Endothelial cell of umbilical vein (primary cell): Measurements from ENCODE around the gene KRT74. TPM values are rescaled to one million over a fixed set of nuclear protein-coding genes. Genes with fewer than 3 reads are reported as not detected.

Experiments
- BruUV-seq: library from RNA; stranded (reverse); fragments of 400-500 nt; replicated peaks from 2 replicates; lab custom pipeline; 2021; lab: Mats Ljungman, UMichigan
- CTCF ChIA-PET: fragments of 300-600, 350-600 bp; sonication (Branson Sonifier 250); formaldehyde crosslinking; loops from one replicate; lab custom pipeline; 2021; ENCODE audit warnings: antibody characterized with exemption, inconsistent platforms; lab: Charles Lee
- POLR2A ChIA-PET: fragments of 300-600, 350-600 bp; sonication (Branson Sonifier 250); formaldehyde crosslinking; loops from one replicate; lab custom pipeline; 2021; ENCODE audit warnings: antibody characterized with exemption, inconsistent platforms; lab: Charles Lee
- DNase-seq: peaks from one replicate; pipeline ENCODE4 v3.0.0-alpha.2; 2011; ENCODE audit warnings: low read depth, low spot score
- FAIRE-seq: peaks from 2 replicates; lab custom pipeline; 2011; peaks lifted over from hg19 to GRCh38; lab: Jason Lieb, UNC
- H2AFZ ChIP-seq: 2 replicates; pipeline ENCODE4 v1.6.0; 2012; ENCODE audit warnings: low read depth, low read length, control low read depth, inconsistent platforms
- H3K27ac ChIP-seq: 2 replicates; pipeline ENCODE4 v1.5.1; 2011; ENCODE audit warnings: low read depth, mild to moderate bottlenecking, control low read depth, low read length, moderate library complexity; ENCODE audit not compliant: insufficient read depth
- H3K27me3 ChIP-seq, 2 experiments: 2 replicates each; pipeline versions ENCODE4 v1.6.0 to v1.6.1; 2011; ENCODE audit warnings: low read length in 2 of 2, mixed read lengths in 1 of 2; ENCODE audit not compliant: control insufficient read depth in 2 of 2, insufficient read depth in 2 of 2
- H3K36me3 ChIP-seq, 2 experiments: 2 replicates in 1 of 2; 3 replicates in 1 of 2; pipeline ENCODE4 v1.5.1; 2011; ENCODE audit warnings: low read length in 2 of 2, mild to moderate bottlenecking in 1 of 2, moderate library complexity in 1 of 2; ENCODE audit not compliant: control insufficient read depth in 2 of 2, insufficient read depth in 2 of 2; ENCODE audit errors: extremely low read depth in 1 of 2
- H3K4me1 ChIP-seq: 3 replicates; pipeline ENCODE4 v1.5.1; 2011; ENCODE audit warnings: mild to moderate bottlenecking, low read length; ENCODE audit not compliant: control insufficient read depth, insufficient read depth; ENCODE audit errors: extremely low read depth
- H3K4me2 ChIP-seq: 2 replicates; pipeline ENCODE4 v1.6.1; 2011; ENCODE audit warnings: low read length, control low read depth, mixed read lengths; ENCODE audit not compliant: insufficient read depth
- H3K4me3 ChIP-seq, 3 experiments: fragments of 200-600 bp in 1 of 3; sonication (generic), shearing (Covaris generic) in 1 of 3; replicated peaks in 1 of 3; 2 replicates each; pipeline ENCODE4 v1.5.1; 2011 to 2016; ENCODE audit warnings: control low read depth in 3 of 3, low read length in 3 of 3, mild to moderate bottlenecking in 2 of 3, inconsistent platforms in 1 of 3, low read depth in 1 of 3, moderate library complexity in 1 of 3; ENCODE audit not compliant: insufficient read depth in 1 of 3
- H3K79me2 ChIP-seq: 2 replicates; pipeline ENCODE4 v1.6.0; 2012; ENCODE audit warnings: low read length, inconsistent platforms; ENCODE audit not compliant: control insufficient read depth, insufficient read depth
- H3K9ac ChIP-seq: replicated peaks from 2 replicates; pipeline ENCODE3; 2011; ENCODE audit warnings: low read length, control low read depth; ENCODE audit not compliant: insufficient read depth; ENCODE audit errors: extremely low read depth
- H3K9me1 ChIP-seq: replicated peaks from 3 replicates; pipeline ENCODE4 v1.6.0; 2011; ENCODE audit warnings: mild to moderate bottlenecking, low read length; ENCODE audit not compliant: control insufficient read depth, insufficient read depth; ENCODE audit errors: extremely low read depth
- H3K9me3 ChIP-seq: replicated peaks from 2 replicates; pipeline ENCODE4 v1.5.1; 2012; ENCODE audit warnings: low read length, inconsistent platforms; ENCODE audit not compliant: control insufficient read depth, insufficient read depth
- H4K20me1 ChIP-seq: replicated peaks from 2 replicates; pipeline ENCODE3; 2011; ENCODE audit warnings: mild to moderate bottlenecking, low read length; ENCODE audit not compliant: control insufficient read depth, insufficient read depth; ENCODE audit errors: extremely low read depth
- EZH2 ChIP-seq: IDR thresholded peaks from 2 replicates; pipeline ENCODE4 v1.6.1; 2012; ENCODE audit warnings: borderline replicate concordance, low read depth, mild to moderate bottlenecking, moderate library complexity, low read length, inconsistent platforms; ENCODE audit not compliant: severe bottlenecking
- FOS ChIP-seq: IDR thresholded peaks from 2 replicates; pipeline ENCODE4 v1.6.1; 2011; ENCODE audit warnings: mild to moderate bottlenecking, low read length, moderate library complexity, borderline replicate concordance; ENCODE audit not compliant: insufficient read depth
- GATA2 ChIP-seq: IDR thresholded peaks from 2 replicates; pipeline ENCODE4 v1.7.0; 2011; ENCODE audit warnings: low read depth, mild to moderate bottlenecking, moderate library complexity, mixed read lengths, low read length; ENCODE audit not compliant: insufficient read length, insufficient read depth
- JUN ChIP-seq: IDR thresholded peaks from 2 replicates; pipeline ENCODE4 v1.6.1; 2011; ENCODE audit warnings: borderline replicate concordance, low read depth; ENCODE audit not compliant: insufficient read length, insufficient read depth
- MYC ChIP-seq: IDR thresholded peaks from one replicate; pipeline ENCODE4 v1.6.1; 2011; ENCODE audit warnings: mild to moderate bottlenecking, low read depth, low read length
- POLR2A ChIP-seq: IDR thresholded peaks from 2 replicates; pipeline ENCODE4 v1.6.1; 2012; ENCODE audit warnings: low read depth, mild to moderate bottlenecking, control low read depth, low read length
- POLR2AphosphoS5 ChIP-seq: IDR thresholded peaks from 2 replicates; pipeline ENCODE4 v1.6.1; 2012; ENCODE audit warnings: low read depth, mild to moderate bottlenecking, control low read depth, low read length, moderate library complexity; ENCODE audit not compliant: insufficient read depth
- dilution Hi-C: fragments of 300-500 bp; cut with MboI; formaldehyde crosslinking; loops from one replicate; pipeline ENCODE4 v1.15.0; 2019; ENCODE audit warnings: low sequenced_read_pairs; ENCODE audit not compliant: extremely low pct_ligation_motif_present
- intact Hi-C: fragments of 100-400 bp; cut with micrococcal nuclease; formaldehyde crosslinking; loops from one replicate; pipeline ENCODE4 v1.10.0; 2022
- polyA plus RNA-seq, 4 experiments: library from polyadenylated mRNA; depleted of rRNA in 3 of 4; stranded (reverse) in 3 of 4; unstranded in 1 of 4; fragments of >200 nt; gene quantifications; 2 replicates each; pipeline versions ENCODE4 v1.2.1 to v1.2.3, GENCODE V29; 2011 to 2012; ENCODE audit warnings: missing spikeins in 1 of 4
- total RNA-seq: library from RNA; stranded (reverse); gene quantifications from 2 replicates; pipeline ENCODE4 v1.2.3, GENCODE V29; 2021
- TF ChIP-seq, protein P1 (sequence below): IDR thresholded peaks from 2 replicates; pipeline ENCODE4 v1.6.1; 2011; ENCODE audit not compliant: insufficient read depth, insufficient read length
- TF ChIP-seq, protein P2 (sequence below), 2 donors: IDR thresholded peaks; 1 replicate in 1 of 2; 2 replicates in 1 of 2; pipeline ENCODE4 v1.5.1; 2011; ENCODE audit warnings: low read length in 2 of 2, mild to moderate bottlenecking in 2 of 2, moderate library complexity in 2 of 2, control low read depth in 1 of 2, inconsistent platforms in 1 of 2, low read depth in 1 of 2; ENCODE audit not compliant: insufficient read depth in 1 of 2; ENCODE audit errors: extremely low read depth in 1 of 2

The KRT74 gene
- total and polyA plus RNA-seq, 2 donors (not counting 3 experiments of a cell fraction or from before 2014, with no cell fraction given), result not detected

DNA sequence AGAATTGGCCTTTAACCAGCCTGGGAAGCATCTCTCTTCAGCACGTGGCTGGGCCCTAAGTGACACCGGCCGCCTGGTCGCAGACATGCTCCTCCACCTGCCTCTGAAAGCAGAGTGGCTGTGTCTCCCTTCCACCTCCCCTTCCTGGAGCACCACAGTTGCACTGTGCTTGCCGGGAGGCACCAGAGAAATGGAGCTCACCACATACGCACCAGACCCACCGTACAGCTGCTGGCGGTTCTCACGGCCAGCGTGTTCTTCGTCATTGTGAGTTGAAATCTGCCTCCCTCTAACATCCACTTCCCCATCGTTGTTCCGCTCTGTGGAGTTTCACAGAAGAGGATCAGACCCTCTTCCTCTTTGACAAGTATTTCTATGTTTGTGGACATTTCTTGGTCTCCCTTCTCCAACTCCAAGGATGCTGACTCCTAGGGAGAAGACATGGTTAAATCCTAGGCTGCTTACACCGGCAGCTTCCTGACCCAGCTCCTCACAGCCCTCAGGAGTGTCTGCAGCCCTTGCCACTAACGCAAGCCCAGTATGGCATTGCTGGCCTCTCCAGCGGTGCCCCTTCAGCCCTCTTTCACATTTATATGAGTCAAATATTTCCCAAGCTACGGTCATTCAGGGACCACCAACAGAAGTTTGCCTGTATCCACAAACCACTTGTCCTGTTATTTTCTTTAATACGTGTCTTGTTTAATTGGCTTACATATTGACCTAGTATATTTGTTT lies 41.9 kb downstream of the KRT74 start:
- dilution Hi-C loops, result no loop called here
- Histone ChIP-seq H3K9me1 (no peaks in the 10 kb centered on the region), H3K4me3 (no peak overlapping the region), H3K9ac (no peak overlapping the region), H3K9me3 (no peaks in the 10 kb centered on the region), H4K20me1 (no peaks in the 10 kb centered on the region), H3K27ac (no peak overlapping the region), H3K36me3 (no peaks in the 10 kb centered on the region), H3K4me2 (no peak overlapping the region), H3K4me1 (no peaks in the 10 kb centered on the region), H3K79me2 (no peaks in the 10 kb centered on the region), H3K27me3 (no peaks in the 10 kb centered on the region), H2AFZ (no peak overlapping the region)
- BruUV-seq, result no TSS peak
- no peak for DNase-seq
- no peak for FAIRE-seq
- intact Hi-C loops, result no loop called here
- ChIA-PET CTCF (no interaction called here), POLR2A (no interaction called here)
- TF ChIP-seq POLR2A, result no peak
- no peak for TF ChIP-seq GATA2
- no peak for TF ChIP-seq EZH2
- no peak for TF ChIP-seq POLR2AphosphoS5
- TF ChIP-seq, protein P1, sequence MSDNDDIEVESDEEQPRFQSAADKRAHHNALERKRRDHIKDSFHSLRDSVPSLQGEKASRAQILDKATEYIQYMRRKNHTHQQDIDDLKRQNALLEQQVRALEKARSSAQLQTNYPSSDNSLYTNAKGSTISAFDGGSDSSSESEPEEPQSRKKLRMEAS, result no peak
- no peak for TF ChIP-seq MYC
- TF ChIP-seq JUN, result no peak
- TF ChIP-seq, protein P2, sequence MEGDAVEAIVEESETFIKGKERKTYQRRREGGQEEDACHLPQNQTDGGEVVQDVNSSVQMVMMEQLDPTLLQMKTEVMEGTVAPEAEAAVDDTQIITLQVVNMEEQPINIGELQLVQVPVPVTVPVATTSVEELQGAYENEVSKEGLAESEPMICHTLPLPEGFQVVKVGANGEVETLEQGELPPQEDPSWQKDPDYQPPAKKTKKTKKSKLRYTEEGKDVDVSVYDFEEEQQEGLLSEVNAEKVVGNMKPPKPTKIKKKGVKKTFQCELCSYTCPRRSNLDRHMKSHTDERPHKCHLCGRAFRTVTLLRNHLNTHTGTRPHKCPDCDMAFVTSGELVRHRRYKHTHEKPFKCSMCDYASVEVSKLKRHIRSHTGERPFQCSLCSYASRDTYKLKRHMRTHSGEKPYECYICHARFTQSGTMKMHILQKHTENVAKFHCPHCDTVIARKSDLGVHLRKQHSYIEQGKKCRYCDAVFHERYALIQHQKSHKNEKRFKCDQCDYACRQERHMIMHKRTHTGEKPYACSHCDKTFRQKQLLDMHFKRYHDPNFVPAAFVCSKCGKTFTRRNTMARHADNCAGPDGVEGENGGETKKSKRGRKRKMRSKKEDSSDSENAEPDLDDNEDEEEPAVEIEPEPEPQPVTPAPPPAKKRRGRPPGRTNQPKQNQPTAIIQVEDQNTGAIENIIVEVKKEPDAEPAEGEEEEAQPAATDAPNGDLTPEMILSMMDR (IDR thresholded peaks at IDR 0.05; ENCODE audit: extremely low read depth in 1 of 2, insufficient read depth in 1 of 2, low read depth in 1 of 2, low read length in 2 of 2), result no peak
- TF ChIP-seq FOS, result no peak
